ENCODE data around the gene ZFC3H1.
"Not testable (repeated sequence)": the region's sequence is repeated elsewhere in the genome, so short reads cannot be mapped to it uniquely, and the experiment has no call there.

ZFC3H1 gene

GRCh38 chr12:71693651-71694050 is 30.0 kb upstream of the ZFC3H1 start:
- peaks cover 11% of the 10 kb centered on the region for H3K36me3 ChIP-seq (ENCODE audit: control insufficient read depth, insufficient read depth, low read length)
- not testable (repeated sequence) for H3K4me3 ChIP-seq (ENCODE audit: insufficient read depth, low read depth, low read length, poor library complexity, severe bottlenecking); H3K9me3 ChIP-seq (ENCODE audit: control insufficient read depth, low read length); H3K4me1 ChIP-seq (ENCODE audit: control insufficient read depth, insufficient read depth, low read length, poor library complexity, severe bottlenecking); DNase-seq; H3K27ac ChIP-seq (ENCODE audit: insufficient read depth, low read length, poor library complexity, severe bottlenecking); H3K27me3 ChIP-seq (replicated peaks; ENCODE audit: control insufficient read depth, insufficient read depth, low read length, poor library complexity, severe bottlenecking)

GRCh38 chr12:71693126-71693525 is 29.5 kb upstream of the ZFC3H1 start:
- Histone ChIP-seq H3K27me3 (replicated peaks; ENCODE audit: control insufficient read depth, insufficient read depth, low read length, poor library complexity, severe bottlenecking) (no peaks in the 10 kb centered on the region), H3K4me1 (ENCODE audit: control insufficient read depth, insufficient read depth, low read length, poor library complexity, severe bottlenecking) (no peaks in the 10 kb centered on the region), H3K27ac (ENCODE audit: insufficient read depth, low read length, poor library complexity, severe bottlenecking) (no peak overlapping the region), H3K36me3 (ENCODE audit: control insufficient read depth, insufficient read depth, low read length) (peaks cover 11% of the 10 kb centered on the region), H3K9me3 (ENCODE audit: control insufficient read depth, low read length) (no peaks in the 10 kb centered on the region), H3K4me3 (ENCODE audit: insufficient read depth, low read depth, low read length, poor library complexity, severe bottlenecking) (no peak overlapping the region)
- DNase-seq, result no peak

- peaks cover 6% of the 10 kb centered on the region for H3K36me3 ChIP-seq (ENCODE audit: control insufficient read depth, insufficient read depth, low read length)
- DNase-seq, result no peak
- H3K27me3 ChIP-seq (replicated peaks; ENCODE audit: control insufficient read depth, insufficient read depth, low read length, poor library complexity, severe bottlenecking), result no peaks in the 10 kb centered on the region
- H3K4me1 ChIP-seq (ENCODE audit: control insufficient read depth, insufficient read depth, low read length, poor library complexity, severe bottlenecking), result no peaks in the 10 kb centered on the region
- no peak overlapping the region for H3K27ac ChIP-seq (ENCODE audit: insufficient read depth, low read length, poor library complexity, severe bottlenecking)
- no peak overlapping the region for H3K4me3 ChIP-seq (ENCODE audit: insufficient read depth, low read depth, low read length, poor library complexity, severe bottlenecking)
- no peaks in the 10 kb centered on the region for H3K9me3 ChIP-seq (ENCODE audit: control insufficient read depth, low read length)
These were observed 28.0 kb upstream of the ZFC3H1 start for GRCh38 chr12:71691504-71692129.

GRCh38 chr12:71688961-71689570 is 25.4 kb upstream of the ZFC3H1 start:
- H3K9me3 ChIP-seq (ENCODE audit: control insufficient read depth, low read length), result no peaks in the 10 kb centered on the region
- no peaks in the 10 kb centered on the region for H3K36me3 ChIP-seq (ENCODE audit: control insufficient read depth, insufficient read depth, low read length)
- H3K4me1 ChIP-seq (ENCODE audit: control insufficient read depth, insufficient read depth, low read length, poor library complexity, severe bottlenecking), result no peaks in the 10 kb centered on the region
- no peak for DNase-seq
- no peaks in the 10 kb centered on the region for H3K27me3 ChIP-seq (replicated peaks; ENCODE audit: control insufficient read depth, insufficient read depth, low read length, poor library complexity, severe bottlenecking)
- H3K4me3 ChIP-seq (ENCODE audit: insufficient read depth, low read depth, low read length, poor library complexity, severe bottlenecking), result no peak overlapping the region
- H3K27ac ChIP-seq (ENCODE audit: insufficient read depth, low read length, poor library complexity, severe bottlenecking), result no peak overlapping the region

GRCh38 chr12:71687172-71687571 is 23.5 kb upstream of the ZFC3H1 start:
- not testable (repeated sequence) for H3K36me3 ChIP-seq (ENCODE audit: control insufficient read depth, insufficient read depth, low read length); DNase-seq; H3K27ac ChIP-seq (ENCODE audit: insufficient read depth, low read length, poor library complexity, severe bottlenecking); H3K9me3 ChIP-seq (ENCODE audit: control insufficient read depth, low read length); H3K4me1 ChIP-seq (ENCODE audit: control insufficient read depth, insufficient read depth, low read length, poor library complexity, severe bottlenecking); H3K4me3 ChIP-seq (ENCODE audit: insufficient read depth, low read depth, low read length, poor library complexity, severe bottlenecking); H3K27me3 ChIP-seq (replicated peaks; ENCODE audit: control insufficient read depth, insufficient read depth, low read length, poor library complexity, severe bottlenecking)

- no peaks in the 10 kb centered on the region for H3K4me1 ChIP-seq (ENCODE audit: control insufficient read depth, insufficient read depth, low read length, poor library complexity, severe bottlenecking)
- DNase-seq, result no peak
- H3K27ac ChIP-seq (ENCODE audit: insufficient read depth, low read length, poor library complexity, severe bottlenecking), result peak overlapping the region; percentile 77
- H3K9me3 ChIP-seq (ENCODE audit: control insufficient read depth, low read length), result no peaks in the 10 kb centered on the region
- no peaks in the 10 kb centered on the region for H3K36me3 ChIP-seq (ENCODE audit: control insufficient read depth, insufficient read depth, low read length)
- H3K4me3 ChIP-seq (ENCODE audit: insufficient read depth, low read depth, low read length, poor library complexity, severe bottlenecking), result peak overlapping the region; percentile 80
- H3K27me3 ChIP-seq (replicated peaks; ENCODE audit: control insufficient read depth, insufficient read depth, low read length, poor library complexity, severe bottlenecking), result no peaks in the 10 kb centered on the region
These were observed 23.0 kb upstream of the ZFC3H1 start for GRCh38 chr12:71686658-71687025.

- H3K9me3 ChIP-seq (ENCODE audit: control insufficient read depth, low read length), result no peaks in the 10 kb centered on the region
- peak within 1 kb of the TSS; percentile 80 for H3K4me3 ChIP-seq (ENCODE audit: insufficient read depth, low read depth, low read length, poor library complexity, severe bottlenecking)
- peak within 1 kb of the TSS; percentile 77 for H3K27ac ChIP-seq (ENCODE audit: insufficient read depth, low read length, poor library complexity, severe bottlenecking)
- H3K4me1 ChIP-seq (ENCODE audit: control insufficient read depth, insufficient read depth, low read length, poor library complexity, severe bottlenecking), result no peaks in the 10 kb centered on the region
- H3K36me3 ChIP-seq (ENCODE audit: control insufficient read depth, insufficient read depth, low read length), result no peaks in the 10 kb centered on the region
- H3K27me3 ChIP-seq (replicated peaks; ENCODE audit: control insufficient read depth, insufficient read depth, low read length, poor library complexity, severe bottlenecking), result no peaks in the 10 kb centered on the region
- peak; percentile 57 to 74 (median 72) for DNase-seq
These were observed 22.4 kb upstream of the ZFC3H1 start, which contains the start of gene TMEM19 for GRCh38 chr12:71685914-71686657. TSS of gene TMEM19 (plus strand) at chr12:71686082. CDS start at chr12:71686681, 599 bp downstream.

- Histone ChIP-seq H3K4me1 (ENCODE audit: control insufficient read depth, insufficient read depth, low read length, poor library complexity, severe bottlenecking) (no peaks in the 10 kb centered on the region), H3K36me3 (ENCODE audit: control insufficient read depth, insufficient read depth, low read length) (no peaks in the 10 kb centered on the region), H3K27ac (ENCODE audit: insufficient read depth, low read length, poor library complexity, severe bottlenecking) (peak overlapping the region; percentile 77), H3K9me3 (ENCODE audit: control insufficient read depth, low read length) (no peaks in the 10 kb centered on the region), H3K4me3 (ENCODE audit: insufficient read depth, low read depth, low read length, poor library complexity, severe bottlenecking) (peak overlapping the region; percentile 80), H3K27me3 (replicated peaks; ENCODE audit: control insufficient read depth, insufficient read depth, low read length, poor library complexity, severe bottlenecking) (no peaks in the 10 kb centered on the region)
- DNase-seq, result no peak
These were observed 21.8 kb upstream of the ZFC3H1 start for GRCh38 chr12:71685312-71685906.

GRCh38 chr12:71684081-71684480 is 20.4 kb upstream of the ZFC3H1 start:
- no peak overlapping the region for H3K27ac ChIP-seq (ENCODE audit: insufficient read depth, low read length, poor library complexity, severe bottlenecking)
- no peak overlapping the region for H3K4me3 ChIP-seq (ENCODE audit: insufficient read depth, low read depth, low read length, poor library complexity, severe bottlenecking)
- no peaks in the 10 kb centered on the region for H3K4me1 ChIP-seq (ENCODE audit: control insufficient read depth, insufficient read depth, low read length, poor library complexity, severe bottlenecking)
- DNase-seq, result no peak
- no peaks in the 10 kb centered on the region for H3K36me3 ChIP-seq (ENCODE audit: control insufficient read depth, insufficient read depth, low read length)
- H3K27me3 ChIP-seq (replicated peaks; ENCODE audit: control insufficient read depth, insufficient read depth, low read length, poor library complexity, severe bottlenecking), result no peaks in the 10 kb centered on the region
- H3K9me3 ChIP-seq (ENCODE audit: control insufficient read depth, low read length), result no peaks in the 10 kb centered on the region

GRCh38 chr12:71683633-71684032 is 20.0 kb upstream of the ZFC3H1 start:
- no peak for DNase-seq
- Histone ChIP-seq H3K36me3 (ENCODE audit: control insufficient read depth, insufficient read depth, low read length) (no peaks in the 10 kb centered on the region), H3K4me1 (ENCODE audit: control insufficient read depth, insufficient read depth, low read length, poor library complexity, severe bottlenecking) (no peaks in the 10 kb centered on the region), H3K4me3 (ENCODE audit: insufficient read depth, low read depth, low read length, poor library complexity, severe bottlenecking) (no peak overlapping the region), H3K27me3 (replicated peaks; ENCODE audit: control insufficient read depth, insufficient read depth, low read length, poor library complexity, severe bottlenecking) (no peaks in the 10 kb centered on the region), H3K9me3 (ENCODE audit: control insufficient read depth, low read length) (no peaks in the 10 kb centered on the region), H3K27ac (ENCODE audit: insufficient read depth, low read length, poor library complexity, severe bottlenecking) (no peak overlapping the region)
